Cardiac septum (tissue), 1 donor: Measurements from ENCODE around the gene MAPKAPK5. TPM values are rescaled to one million over a fixed set of nuclear protein-coding genes. Genes with fewer than 3 reads are reported as not detected.
"Not testable (repeated sequence)": the region's sequence is repeated elsewhere in the genome, so short reads cannot be mapped to it uniquely, and the experiment has no call there.

Source experiments
- DNase-seq: peaks from one replicate; pipeline ENCODE4 v3.0.0-alpha.2; 2020; ENCODE audit warnings: low spot score
- intact Hi-C: fragments of 100-400 bp; cut with DNase I; formaldehyde crosslinking; loops from one replicate; pipeline ENCODE4 v1.14.0; 2022
- long read RNA-seq: library from polyadenylated mRNA; unstranded; transcript quantifications from one replicate; pipeline ENCODE4 v2.0.0, GENCODE V29; 2021
- total RNA-seq: library from RNA; stranded (reverse); fragmentation: NEBNext Ultra II Directional; extraction: Animal tissue kit (Norgen Biotek cat#: 25700); gene quantifications from one replicate; pipeline ENCODE4 v1.2.1, GENCODE V29; 2021
- donor health status: DM: no; HTN: no; CAD: no.

MAPKAPK5 gene, protein sequence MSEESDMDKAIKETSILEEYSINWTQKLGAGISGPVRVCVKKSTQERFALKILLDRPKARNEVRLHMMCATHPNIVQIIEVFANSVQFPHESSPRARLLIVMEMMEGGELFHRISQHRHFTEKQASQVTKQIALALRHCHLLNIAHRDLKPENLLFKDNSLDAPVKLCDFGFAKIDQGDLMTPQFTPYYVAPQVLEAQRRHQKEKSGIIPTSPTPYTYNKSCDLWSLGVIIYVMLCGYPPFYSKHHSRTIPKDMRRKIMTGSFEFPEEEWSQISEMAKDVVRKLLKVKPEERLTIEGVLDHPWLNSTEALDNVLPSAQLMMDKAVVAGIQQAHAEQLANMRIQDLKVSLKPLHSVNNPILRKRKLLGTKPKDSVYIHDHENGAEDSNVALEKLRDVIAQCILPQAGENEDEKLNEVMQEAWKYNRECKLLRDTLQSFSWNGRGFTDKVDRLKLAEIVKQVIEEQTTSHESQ
- 25.7 TPM for total RNA-seq
- long read RNA-seq, full-length matches to known transcripts: 36 of 66 reads
- long read RNA-seq, partial matches to known transcripts: 1 of 66 reads
- long read RNA-seq, other reads (novel, unspliced or antisense): 29 of 66 reads

- DNase-seq: peak; percentile 96
- intact Hi-C loops: loop anchor here (2.0 kb wide), 1 partner anchor 171 kb away; the partner anchor contains the start of genes ERP29 and TMEM116
Observed at GRCh38 chr12:111841750-111842555, at the start of gene MAPKAPK5. Gene MAPKAPK5 (plus strand): TSS chr12:111842228. CDS start chr12:111842734, 506 bp downstream.

GRCh38 chr12:111792856-111793235 is 49.2 kb upstream of the MAPKAPK5 start:
- intact Hi-C loops: no loop called here
- DNase-seq: no peak

DNA sequence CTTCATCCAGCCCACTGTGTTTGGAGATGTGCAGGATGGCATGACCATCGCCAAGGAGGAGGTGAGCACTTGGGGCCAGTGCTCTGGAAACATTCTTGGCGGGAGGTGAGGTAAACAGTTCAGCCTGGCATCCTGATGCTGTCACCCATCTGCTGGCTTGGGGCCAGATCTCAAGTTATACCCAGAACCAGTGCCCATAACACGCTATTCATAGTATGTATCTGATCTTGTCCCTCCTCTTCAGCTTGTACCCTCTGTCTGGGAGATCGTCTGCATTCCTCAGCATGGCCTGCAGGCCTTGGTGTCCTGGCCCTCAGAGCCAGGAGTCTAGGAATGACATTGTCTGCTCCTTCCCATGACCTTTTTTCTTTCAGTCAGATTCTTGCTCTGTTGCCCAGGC is 43.8 kb upstream of the MAPKAPK5 start:
- intact Hi-C loops: no loop called here
- no peak for DNase-seq

DNA sequence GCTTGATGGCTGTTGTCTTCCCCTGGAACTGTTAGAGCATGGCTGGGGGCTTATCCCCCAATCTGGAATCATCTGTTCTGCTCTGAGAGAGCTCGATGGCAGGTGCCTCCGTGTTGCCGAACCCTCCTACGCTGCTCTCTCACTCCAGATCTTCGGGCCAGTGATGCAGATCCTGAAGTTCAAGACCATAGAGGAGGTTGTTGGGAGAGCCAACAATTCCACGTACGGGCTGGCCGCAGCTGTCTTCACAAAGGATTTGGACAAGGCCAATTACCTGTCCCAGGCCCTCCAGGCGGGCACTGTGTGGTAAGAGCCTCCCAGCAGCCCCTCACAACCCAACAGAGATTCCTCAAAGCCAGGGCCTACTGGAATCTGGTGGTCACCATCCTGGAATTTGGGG is 42.3 kb upstream of the MAPKAPK5 start:
- no peak for DNase-seq
- intact Hi-C loops: no loop called here

DNA sequence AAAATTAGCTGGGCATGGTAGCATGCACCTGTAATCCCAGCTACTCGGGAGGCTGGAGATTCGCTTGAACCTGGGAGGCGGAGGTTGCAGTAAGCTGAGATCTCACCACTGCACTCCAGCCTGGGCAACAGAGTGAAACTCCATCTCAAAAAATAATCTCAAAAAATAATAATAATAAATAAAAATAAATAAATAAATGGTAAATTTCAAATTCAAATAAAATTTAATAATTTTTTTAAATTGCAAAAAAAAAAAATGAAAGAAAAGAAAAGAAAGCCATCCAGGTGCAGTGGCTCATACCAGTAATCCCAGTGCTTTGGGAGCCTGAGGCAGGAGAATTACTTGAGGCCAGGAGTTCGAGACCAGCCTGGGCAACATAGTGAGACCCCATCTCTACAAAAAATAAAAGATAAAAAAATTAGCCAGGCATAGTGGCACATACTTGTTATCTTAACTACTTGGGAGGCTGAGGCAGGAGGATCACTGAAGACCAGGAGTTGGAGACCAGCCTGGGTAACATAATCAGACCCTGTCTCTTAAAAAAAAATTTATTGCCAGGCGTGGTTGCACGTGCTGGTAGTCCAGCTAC is 38.9 kb upstream of the MAPKAPK5 start:
- no peak for DNase-seq
- intact Hi-C loops: no loop called here

- intact Hi-C loops: no loop called here
- no peak for DNase-seq
Observed at GRCh38 chr12:111803851-111804250, 38.2 kb upstream of the MAPKAPK5 start.

GRCh38 chr12:111806304-111806703 is 35.7 kb upstream of the MAPKAPK5 start:
- no peak for DNase-seq
- intact Hi-C loops: no loop called here

GRCh38 chr12:111807232-111807631 is 34.8 kb upstream of the MAPKAPK5 start:
- no peak for DNase-seq

DNA sequence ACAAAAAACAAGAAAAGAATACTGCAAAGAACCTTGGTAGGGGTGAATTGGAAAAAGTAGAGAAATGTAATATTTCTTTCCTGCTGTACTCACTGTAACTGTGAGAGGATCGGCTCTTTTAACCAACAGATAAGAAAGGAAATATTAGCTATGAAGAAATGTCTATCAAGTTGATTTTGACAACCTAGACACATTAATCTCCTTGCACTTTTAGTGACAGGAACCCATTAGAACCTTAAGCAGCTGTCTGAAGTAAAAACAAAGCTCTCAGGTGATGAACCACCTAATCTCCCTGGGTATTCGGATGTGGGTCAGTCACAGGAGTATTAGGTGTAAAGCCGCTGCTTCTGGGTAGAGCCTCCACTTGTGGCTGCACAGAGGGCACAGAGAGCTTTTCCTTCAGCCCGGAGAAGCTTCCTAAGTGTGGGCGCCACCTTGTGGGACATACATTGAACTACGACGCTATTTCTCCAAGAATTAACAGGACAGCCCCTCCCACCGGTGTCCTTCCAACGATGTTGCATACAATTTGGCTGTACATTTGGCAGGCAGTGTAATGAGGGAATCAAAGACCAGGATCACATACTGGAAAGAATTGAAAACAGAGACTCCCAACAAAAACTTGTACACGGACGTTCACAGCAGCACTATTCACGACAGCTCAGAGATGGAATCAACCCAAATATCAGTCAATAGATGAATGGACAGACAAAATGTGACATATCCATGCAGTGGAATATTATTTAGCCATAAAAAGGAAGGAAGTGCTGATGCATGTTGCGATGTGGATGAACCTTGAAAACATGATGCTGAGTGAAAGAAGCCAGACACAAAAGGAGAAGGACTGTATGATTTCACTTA is 28.9 kb upstream of the MAPKAPK5 start:
- DNase-seq: peak; percentile 86
- intact Hi-C loops: loop anchor here (2.0 kb wide), 1 partner anchor 58 kb away; no protein-coding TSS in a partner anchor

More at GRCh38 chr12:111807232-111807631, 34.8 kb upstream of the MAPKAPK5 start:
- intact Hi-C loops: no loop called here

- intact Hi-C loops: no loop called here
- no peak for DNase-seq
Observed at GRCh38 chr12:111816065-111816615, 25.9 kb upstream of the MAPKAPK5 start.

GRCh38 chr12:111816898-111817297 is 25.1 kb upstream of the MAPKAPK5 start:
- intact Hi-C loops, DNase-seq: not testable (repeated sequence)

DNA sequence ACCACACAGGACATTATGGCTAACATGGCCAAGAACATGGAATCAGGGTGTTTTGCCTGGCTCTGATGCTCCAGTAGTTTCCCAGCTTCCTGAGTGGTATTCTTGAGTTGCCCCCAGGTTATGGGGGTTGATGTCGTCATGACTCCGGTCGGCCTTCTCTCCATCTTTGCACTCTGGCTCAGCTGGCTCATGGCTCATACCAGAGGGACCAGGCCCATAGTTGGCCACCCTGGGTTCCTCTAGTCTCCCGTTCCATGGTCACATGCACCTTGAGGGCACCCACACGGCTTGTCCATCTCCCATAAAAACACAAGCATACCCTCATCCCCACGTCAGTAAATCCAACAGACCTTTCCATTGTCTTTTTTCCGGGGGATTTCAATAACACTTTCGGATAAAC is 23.7 kb upstream of the MAPKAPK5 start:
- intact Hi-C loops: no loop called here
- DNase-seq: no peak

DNA sequence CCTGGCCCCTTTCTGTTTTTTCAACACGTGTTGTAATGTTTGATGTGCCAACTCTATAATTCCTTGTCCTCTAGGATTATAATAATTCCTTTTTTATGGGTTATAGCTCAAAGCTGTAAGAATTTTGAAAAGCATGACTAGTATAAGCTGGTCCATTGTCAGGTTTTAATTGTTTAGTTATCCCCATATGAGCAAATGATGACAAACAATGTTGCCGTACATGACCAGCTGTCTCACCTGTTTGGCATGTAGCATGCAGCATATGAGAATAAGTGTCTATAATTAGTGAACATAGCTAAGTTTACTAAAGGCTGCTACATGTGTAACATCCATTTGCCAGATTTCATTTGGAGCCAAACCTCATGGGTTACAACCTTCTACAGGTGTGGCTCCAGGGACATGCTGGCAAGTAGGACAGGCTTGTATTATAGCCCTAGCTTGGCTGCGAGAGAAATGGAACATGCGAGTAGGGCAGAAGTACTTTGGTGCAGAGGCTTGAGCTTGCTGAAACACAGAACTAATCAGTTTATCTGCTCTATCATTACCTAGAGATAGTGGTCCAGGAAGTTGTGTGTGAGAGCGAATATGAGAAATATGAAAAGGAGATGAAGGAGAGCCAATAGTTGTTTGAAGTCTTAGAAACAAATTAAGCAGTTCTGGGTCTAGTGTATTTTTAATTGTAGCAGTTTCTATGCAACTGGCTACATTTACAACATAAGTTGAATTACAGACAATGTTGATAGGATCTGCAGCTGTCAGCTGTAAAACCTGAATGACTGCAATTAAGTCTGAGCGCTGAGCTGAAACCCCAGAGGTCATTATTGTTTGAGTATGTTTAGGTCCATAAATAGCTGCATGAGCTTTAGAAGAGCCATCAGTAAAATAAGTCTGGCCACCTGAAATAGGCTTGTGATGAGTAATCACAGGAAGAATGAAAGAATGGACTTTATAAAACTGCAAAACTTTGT is 22.6 kb upstream of the MAPKAPK5 start:
- intact Hi-C loops: no loop called here
- no peak for DNase-seq

GRCh38 chr12:111820828-111821227 is 21.2 kb upstream of the MAPKAPK5 start:
- intact Hi-C loops, DNase-seq: not testable (repeated sequence)

DNA sequence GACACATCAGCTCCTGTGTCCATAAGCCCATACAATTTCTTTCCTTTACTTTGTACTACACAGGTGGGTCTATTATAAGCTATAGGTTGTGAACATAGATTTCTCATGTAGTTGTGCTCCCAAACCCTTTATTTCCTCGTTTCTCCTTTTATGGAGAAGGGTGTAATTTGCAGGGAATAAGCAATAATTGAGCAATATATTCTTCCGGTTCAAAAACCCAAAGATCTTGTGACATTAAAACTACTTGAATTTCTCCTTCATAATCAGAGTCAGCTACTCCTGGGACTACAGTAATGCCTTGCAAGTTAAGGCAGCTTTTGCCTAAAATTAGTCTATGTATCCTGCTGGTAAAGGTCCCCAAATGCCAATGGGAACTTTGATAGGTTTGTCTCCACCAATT is 19.1 kb upstream of the MAPKAPK5 start:
- no peak for DNase-seq
- intact Hi-C loops: no loop called here

DNA sequence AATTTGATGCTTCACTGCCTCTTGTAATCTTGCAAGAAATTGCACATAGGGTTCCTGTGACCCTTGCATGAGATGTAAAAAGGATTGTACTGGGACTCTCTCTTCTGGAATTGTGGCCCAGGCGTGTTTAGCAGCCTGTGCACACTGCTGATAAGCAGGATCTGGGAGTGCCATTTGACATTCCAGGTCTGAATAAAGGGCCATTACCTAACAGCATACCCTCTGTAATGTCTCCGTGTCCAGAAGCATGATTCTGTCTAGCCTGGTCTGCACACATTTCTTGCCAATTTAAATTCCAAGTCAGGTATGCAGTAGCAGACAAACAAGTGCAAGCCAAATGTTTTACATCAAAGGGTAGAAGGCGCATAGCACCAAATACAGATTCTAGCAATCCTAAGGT is 18.1 kb upstream of the MAPKAPK5 start:
- intact Hi-C loops: no loop called here
- no peak for DNase-seq

- intact Hi-C loops, DNase-seq: not testable (repeated sequence)
Observed at GRCh38 chr12:111824312-111824711, 17.7 kb upstream of the MAPKAPK5 start.

DNA sequence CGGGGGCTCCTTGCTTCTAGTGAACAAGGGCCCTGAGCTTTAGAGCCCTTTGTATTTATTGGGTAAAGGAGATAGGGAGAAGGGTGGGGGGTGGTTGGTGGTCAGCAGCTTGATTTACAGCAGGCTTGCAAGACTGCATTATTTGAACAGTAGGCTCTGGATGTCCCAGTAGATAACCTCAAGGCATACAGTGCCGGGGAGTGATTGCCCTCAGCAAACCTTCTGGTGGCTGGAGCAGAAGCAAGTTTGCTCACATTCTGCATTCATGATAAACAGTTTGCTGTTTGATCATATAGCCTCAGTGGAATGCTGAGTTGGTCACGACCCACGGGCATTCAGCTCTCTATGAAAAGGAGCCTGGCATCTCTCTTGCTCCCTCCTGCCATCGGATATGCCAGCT is 16.5 kb upstream of the MAPKAPK5 start:
- intact Hi-C loops: no loop called here
- no peak for DNase-seq
